Activated CD8-positive, alpha-beta memory T cell treated with anti-CD3 and anti-CD28 coated beads for 36 hours (primary cell): ENCODE data around the gene PRMT7. TPM values are rescaled to one million over a fixed set of nuclear protein-coding genes. Genes with fewer than 3 reads are reported as not detected.

Experiments used
- CTCF ChIA-PET: fragments of 350-600 bp; sonication (Branson Sonifier 250); formaldehyde crosslinking; loops from one replicate; lab custom pipeline; 2021; ENCODE audit warnings: antibody characterized with exemption; lab: Charles Lee
- POLR2A ChIA-PET: fragments of 350-600 bp; sonication (Branson Sonifier 250); formaldehyde crosslinking; loops from one replicate; lab custom pipeline; 2021; ENCODE audit warnings: antibody characterized with exemption; lab: Charles Lee
- total RNA-seq, 2 experiments: library from RNA; stranded (reverse); gene quantifications; one replicate each; pipeline ENCODE4 v1.2.3, GENCODE V29; 2021

PRMT7 gene
- total RNA-seq = 10 to 100 TPM; 60.2 to 62.9 TPM

- POLR2A ChIA-PET = interaction anchor here (0.5 to 1.8 kb wide), 14 partner anchors 9 to 544 kb away, joined by 3 to 21 read pairs (median 3); partner anchors contain the start of gene SLC7A6
Observed at GRCh38 chr16:68310774-68311511, at the start of gene PRMT7, which contains the start of gene SLC7A6OS. PRMT7 (plus strand) TSS chr16:68311019; CDS start chr16:68315980, 4,961 bp downstream. SLC7A6OS (minus strand) TSS chr16:68310946; CDS start chr16:68310926, 20 bp downstream.

GRCh38 chr16:68263559-68264127 lies 47.2 kb upstream of the PRMT7 start:
- ChIA-PET CTCF (interaction anchor here (0.8 to 8.9 kb wide), 27 partner anchors 10 to 964 kb away, joined by 3 to 160 read pairs (median 6); partner anchors contain the start of genes ESRP2, PLA2G15, PRMT7 and SLC7A6OS), POLR2A (interaction anchor here (0.6 to 2.1 kb wide), 14 partner anchors 9 to 178 kb away, joined by 3 to 21 read pairs (median 4); partner anchors contain the start of genes NFATC3, PLA2G15, PRMT7 and SLC7A6OS)

More at GRCh38 chr16:68310774-68311511, at the start of gene PRMT7, which contains the start of gene SLC7A6OS:
- CTCF ChIA-PET = interaction anchor here (0.7 to 2.4 kb wide), 13 partner anchors 8 to 65 kb away, joined by 3 to 23 read pairs (median 3); partner anchors contain the start of genes PLA2G15 and SLC7A6

- ChIA-PET POLR2A (interaction anchor here (0.6 to 2.1 kb wide), 16 partner anchors 9 to 179 kb away, joined by 3 to 21 read pairs (median 4); partner anchors contain the start of genes NFATC3, PLA2G15, PRMT7 and SLC7A6OS), CTCF (interaction anchor here (0.8 to 8.9 kb wide), 27 partner anchors 9 to 964 kb away, joined by 3 to 160 read pairs (median 6); partner anchors contain the start of genes ESRP2, PLA2G15, PRMT7 and SLC7A6OS)
Observed at GRCh38 chr16:68264128-68265077, 46.4 kb upstream of the PRMT7 start, which contains the start of gene SLC7A6. SLC7A6 (plus strand) TSS chr16:68264526; CDS start chr16:68274727, 10,201 bp downstream.

GRCh38 chr16:68265078-68265920 lies 45.5 kb upstream of the PRMT7 start:
- ChIA-PET POLR2A (interaction anchor here (1.0 kb wide), 1 partner anchor 52 kb away, joined by 5 read pairs; no protein-coding TSS in a partner anchor), CTCF (interaction anchor here (2.6 to 8.9 kb wide), 3 partner anchors 24 to 63 kb away, joined by 18 to 160 read pairs (median 23); partner anchors contain the start of genes PRMT7 and SLC7A6OS)

- CTCF ChIA-PET = interaction anchor here (0.8 to 1.2 kb wide), 3 partner anchors 9 to 61 kb away, joined by 3 to 4 read pairs (median 3); no protein-coding TSS in a partner anchor
- POLR2A ChIA-PET = no interaction called here
Observed at GRCh38 chr16:68267612-68268405, 43.0 kb upstream of the PRMT7 start.

GRCh38 chr16:68269793-68270192 lies 41.0 kb upstream of the PRMT7 start:
- CTCF ChIA-PET = interaction anchor here (0.7 to 1.1 kb wide), 3 partner anchors 17 to 40 kb away, joined by 3 to 5 read pairs (median 3); no protein-coding TSS in a partner anchor
- POLR2A ChIA-PET = no interaction called here

GRCh38 chr16:68270353-68270752 lies 40.5 kb upstream of the PRMT7 start:
- CTCF ChIA-PET = interaction anchor here (1.1 to 7.2 kb wide), 3 partner anchors 7 to 40 kb away, joined by 3 to 64 read pairs (median 24); partner anchors contain the start of gene SLC7A6
- POLR2A ChIA-PET = interaction anchor here (0.9 kb wide), 1 partner anchor 14 kb away, joined by 3 read pairs; no protein-coding TSS in a partner anchor

GRCh38 chr16:68272507-68273209 lies 38.2 kb upstream of the PRMT7 start:
- CTCF ChIA-PET = interaction anchor here (0.8 to 7.2 kb wide), 5 partner anchors 10 to 56 kb away, joined by 4 to 64 read pairs (median 4); partner anchors contain the start of genes PRMT7, SLC7A6 and SLC7A6OS
- POLR2A ChIA-PET = interaction anchor here (0.6 to 1.0 kb wide), 2 partner anchors 9 to 30 kb away, joined by 5 read pairs; partner anchors contain the start of gene SLC7A6

- ChIA-PET CTCF (interaction anchor here (0.8 to 7.2 kb wide), 4 partner anchors 11 to 55 kb away, joined by 4 to 64 read pairs (median 14); partner anchors contain the start of genes PRMT7, SLC7A6 and SLC7A6OS), POLR2A (interaction anchor here (1.0 kb wide), 2 partner anchors 10 to 37 kb away, joined by 5 to 7 read pairs; partner anchors contain the start of genes PRMT7, SLC7A6 and SLC7A6OS)
Observed at GRCh38 chr16:68273459-68273858, 37.4 kb upstream of the PRMT7 start.

- ChIA-PET POLR2A (interaction anchor here (0.9 to 1.0 kb wide), 2 partner anchors 17 to 37 kb away, joined by 3 to 7 read pairs; partner anchors contain the start of genes PRMT7 and SLC7A6OS), CTCF (interaction anchor here (0.9 to 7.2 kb wide), 4 partner anchors 11 to 37 kb away, joined by 3 to 64 read pairs (median 14); partner anchors contain the start of genes PRMT7, SLC7A6 and SLC7A6OS)
Observed at GRCh38 chr16:68273896-68274295, 36.9 kb upstream of the PRMT7 start.

- CTCF ChIA-PET = interaction anchor here (0.9 to 7.2 kb wide), 5 partner anchors 12 to 54 kb away, joined by 3 to 64 read pairs (median 6); partner anchors contain the start of genes PRMT7, SLC7A6 and SLC7A6OS
- POLR2A ChIA-PET = interaction anchor here (0.6 to 1.0 kb wide), 3 partner anchors 9 to 36 kb away, joined by 3 to 7 read pairs (median 3); partner anchors contain the start of genes PRMT7 and SLC7A6OS
Observed at GRCh38 chr16:68274441-68274840, 36.4 kb upstream of the PRMT7 start.

- CTCF ChIA-PET = interaction anchor here (1.4 to 7.2 kb wide), 4 partner anchors 10 to 53 kb away, joined by 4 to 64 read pairs (median 15); partner anchors contain the start of gene SLC7A6
- POLR2A ChIA-PET = interaction anchor here (0.6 to 1.6 kb wide), 4 partner anchors 10 to 169 kb away, joined by 3 to 4 read pairs (median 4); partner anchors contain the start of genes PRMT7, SLC7A6 and SLC7A6OS
Observed at GRCh38 chr16:68275611-68276191, 35.1 kb upstream of the PRMT7 start.

- ChIA-PET CTCF (interaction anchor here (0.8 to 7.2 kb wide), 3 partner anchors 10 to 35 kb away, joined by 3 to 64 read pairs (median 4); partner anchors contain the start of genes PRMT7, SLC7A6 and SLC7A6OS), POLR2A (interaction anchor here (0.6 to 1.6 kb wide), 3 partner anchors 9 to 170 kb away, joined by 3 to 4 read pairs (median 3); partner anchors contain the start of gene SLC7A6)
Observed at GRCh38 chr16:68276223-68276622, 34.6 kb upstream of the PRMT7 start.
